HL-60/S4 treated with phorbol 12-myristate 13-acetate at 8.2 ng/mL for 4 days and 3 days (cell line): Measurements from ENCODE around the gene TBL1XR1.

ENCODE experiments used
- in situ Hi-C: fragments of 300-500 bp; cut with MboI; formaldehyde crosslinking; loops from 2 replicates; pipeline ENCODE4 v1.15.0; 2022; ENCODE audit warnings: low sequenced_read_pairs

The TBL1XR1 gene

DNA sequence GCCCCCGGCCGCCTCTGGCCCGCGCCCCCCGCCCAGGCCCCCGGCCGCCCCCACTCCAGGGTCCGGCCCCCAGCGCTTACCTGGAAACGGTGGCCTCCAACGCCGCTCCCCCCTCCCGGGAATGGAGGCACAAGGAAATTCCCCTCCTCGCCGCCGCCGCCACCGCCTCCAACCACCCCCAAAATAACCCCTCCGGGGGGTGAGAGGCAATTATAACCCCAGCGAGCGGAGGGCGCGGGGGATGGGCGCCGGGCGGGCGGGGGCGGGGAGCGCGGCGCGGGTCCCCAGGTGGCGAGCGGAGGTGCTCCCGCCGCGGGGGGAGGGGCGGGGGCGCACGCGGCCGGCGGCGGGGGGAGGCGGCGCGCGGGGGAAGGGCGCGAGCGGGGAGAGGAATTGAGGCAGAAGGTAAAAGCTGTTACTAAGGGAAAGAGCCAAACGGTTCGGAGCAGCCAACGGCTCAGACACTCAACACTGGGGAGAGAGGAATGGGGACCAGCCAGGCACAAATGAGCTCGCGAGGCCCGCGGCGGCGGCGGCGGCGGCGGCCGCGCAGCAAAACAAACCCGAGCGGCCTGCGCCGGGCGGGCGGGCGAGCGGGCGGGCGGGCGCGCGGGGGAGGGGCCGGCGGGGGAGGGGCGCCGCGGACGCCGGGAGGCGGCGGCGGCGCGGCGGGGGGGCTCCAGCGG is at the start of gene TBL1XR1:
TBL1XR1 (minus strand) TSS at position 442 of the 686 bp plus-strand sequence. CDS start 132,505 bp downstream, outside the sequence.
- in situ Hi-C loops: no loop called here

DNA sequence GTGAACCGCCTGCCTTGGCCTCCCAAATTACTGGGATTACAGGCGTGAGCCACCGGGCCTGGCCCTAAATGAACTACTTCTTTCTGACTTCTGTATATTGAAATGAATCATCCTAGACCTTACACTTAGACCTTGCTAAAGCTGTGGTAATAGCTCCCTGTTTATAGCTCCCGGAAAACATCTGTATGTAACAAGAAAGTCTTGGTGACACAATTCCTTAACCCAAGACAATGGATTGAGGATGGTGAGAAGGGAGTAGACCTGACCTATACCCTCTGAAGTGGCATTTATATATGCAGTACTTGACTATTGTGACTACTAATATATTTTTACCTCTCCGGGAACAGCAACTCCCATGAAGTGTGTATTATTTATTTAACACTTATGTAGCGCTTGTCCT is 48.0 kb upstream of the TBL1XR1 start:
- in situ Hi-C loops: no loop called here

DNA sequence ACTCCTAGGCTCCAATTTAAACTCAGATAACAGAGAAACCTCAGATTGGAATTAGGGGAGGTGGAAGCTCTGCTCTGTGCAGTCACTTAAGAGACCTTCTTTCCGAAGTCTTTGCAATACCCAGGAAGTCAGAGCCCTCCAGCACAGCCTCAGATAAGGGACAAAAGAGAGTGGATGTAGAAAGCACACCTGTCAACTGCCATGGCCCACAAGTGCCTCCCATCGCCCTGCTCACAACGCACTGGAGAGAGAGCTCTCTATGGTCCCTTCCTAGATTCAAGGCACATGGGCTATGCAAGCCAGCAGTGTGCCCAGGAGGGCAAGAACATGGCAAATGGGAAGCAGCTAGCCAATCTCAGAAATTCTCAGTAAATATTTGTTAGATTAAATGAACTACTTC is 47.3 kb upstream of the TBL1XR1 start:
- in situ Hi-C loops: no loop called here

- in situ Hi-C loops: no loop called here
These were observed 41.5 kb upstream of the TBL1XR1 start for GRCh38 chr3:177238686-177239216.

DNA sequence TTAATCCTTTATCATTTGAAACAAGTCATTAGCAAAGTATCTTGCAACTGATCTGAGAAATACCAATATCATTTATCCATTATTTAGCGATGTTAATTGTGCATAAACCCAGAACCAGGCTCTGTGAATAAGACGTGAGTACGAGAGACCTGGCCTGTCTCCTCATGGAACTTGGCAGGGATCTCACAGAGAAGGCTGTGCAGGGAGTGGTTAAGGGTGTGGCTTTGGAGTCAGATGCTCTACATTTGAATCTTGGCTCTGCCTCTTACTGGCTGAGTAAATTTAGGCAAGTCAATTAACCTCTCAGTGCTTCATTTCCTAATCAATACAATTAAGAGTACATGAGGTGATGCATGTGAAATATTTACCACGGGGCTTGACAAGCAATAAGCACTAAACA is 39.9 kb upstream of the TBL1XR1 start:
- in situ Hi-C loops: no loop called here

- in situ Hi-C loops: no loop called here
These were observed 39.4 kb upstream of the TBL1XR1 start for GRCh38 chr3:177236704-177237103.

- in situ Hi-C loops: no loop called here
These were observed 36.8 kb upstream of the TBL1XR1 start for GRCh38 chr3:177234121-177234520.

GRCh38 chr3:177231242-177231641 is 34.0 kb upstream of the TBL1XR1 start:
- in situ Hi-C loops: no loop called here

- in situ Hi-C loops: no loop called here
These were observed 33.4 kb upstream of the TBL1XR1 start for GRCh38 chr3:177230641-177231040.

DNA sequence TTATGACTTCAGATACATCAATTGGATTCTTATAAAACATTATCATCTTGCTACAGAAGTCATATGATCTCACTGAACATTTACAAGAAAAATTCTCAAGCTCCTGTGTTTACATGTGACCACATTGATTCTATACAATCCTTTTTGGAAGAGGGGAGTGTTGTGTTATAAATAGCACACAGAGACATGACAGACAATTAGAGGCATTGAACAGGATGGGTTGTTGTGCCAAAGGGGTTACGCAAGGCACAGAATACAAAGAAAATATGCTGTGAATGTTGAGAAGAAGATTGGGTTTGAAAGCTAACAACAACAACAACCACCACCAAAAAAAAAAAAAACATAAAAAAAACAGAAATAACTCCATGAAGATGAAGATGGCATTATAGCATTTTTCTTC is 32.5 kb upstream of the TBL1XR1 start:
- in situ Hi-C loops: no loop called here

DNA sequence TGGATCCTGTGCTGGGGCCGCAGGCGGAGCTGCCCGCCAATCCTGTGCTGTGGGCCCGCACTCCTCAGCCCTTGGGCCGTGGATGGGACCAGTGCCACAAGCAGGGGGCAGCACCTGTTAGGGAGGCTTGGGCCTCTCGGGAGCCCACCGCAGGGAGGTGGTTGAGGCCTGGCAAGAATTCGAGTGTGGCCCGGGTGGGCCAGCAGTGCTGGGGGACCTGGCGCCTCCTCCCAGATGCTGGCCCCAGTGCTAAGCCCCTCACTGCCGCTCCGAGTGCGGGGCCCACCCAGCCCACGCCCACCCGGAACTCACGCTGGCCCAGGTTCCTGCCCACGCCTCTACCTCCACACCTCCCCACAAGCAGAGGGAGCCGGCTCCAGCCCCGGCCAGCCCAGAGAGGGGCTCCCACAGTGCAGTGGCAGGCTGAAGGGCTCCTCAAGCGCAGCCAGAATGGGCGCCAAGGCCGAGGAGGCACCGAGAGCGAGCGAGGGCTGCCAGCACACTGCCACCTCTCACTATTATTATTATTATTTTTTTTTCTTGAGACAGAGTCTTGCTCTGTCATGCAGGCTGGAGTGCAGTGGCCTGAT is 31.4 kb upstream of the TBL1XR1 start:
- in situ Hi-C loops: no loop called here

DNA sequence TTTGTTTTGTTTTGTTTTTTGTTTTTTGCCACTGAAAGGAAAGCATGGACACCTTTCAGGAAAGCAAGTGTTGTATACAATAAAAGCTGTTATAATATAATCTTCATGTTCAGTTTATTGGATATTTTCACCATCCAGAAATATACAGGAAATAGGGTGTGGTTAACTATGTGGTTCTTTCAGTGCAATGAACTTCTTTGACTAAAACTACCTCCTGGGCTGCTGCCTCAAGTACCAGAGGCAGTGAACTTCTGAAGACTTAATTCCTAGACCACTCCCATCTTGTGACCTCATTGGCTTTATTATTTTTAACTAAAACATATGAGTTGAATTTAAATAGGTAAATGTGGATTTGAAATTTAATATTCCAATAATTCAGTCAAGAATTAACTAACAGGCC is 27.1 kb upstream of the TBL1XR1 start:
- in situ Hi-C loops: no loop called here

DNA sequence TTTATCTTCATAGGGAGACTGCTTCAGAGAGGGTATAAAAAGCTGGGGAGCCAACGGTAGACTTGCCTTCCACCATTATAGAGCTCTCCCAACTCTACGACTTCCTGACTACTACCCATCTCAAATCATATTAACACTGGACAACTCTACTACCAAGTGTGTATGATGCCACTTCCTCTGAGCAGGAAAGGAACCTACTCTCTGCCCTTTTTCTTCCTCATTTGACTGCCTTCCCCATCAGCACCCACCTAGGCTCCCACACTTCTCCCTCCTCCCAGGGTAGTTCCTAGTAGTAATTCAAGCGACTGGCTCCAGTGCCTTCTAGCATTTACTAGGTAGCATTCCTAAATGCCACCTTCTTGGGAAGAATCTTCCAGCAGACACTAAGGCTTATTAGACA is 24.5 kb upstream of the TBL1XR1 start:
- in situ Hi-C loops: no loop called here

- in situ Hi-C loops: no loop called here
These were observed 23.1 kb upstream of the TBL1XR1 start for GRCh38 chr3:177220136-177220974.

DNA sequence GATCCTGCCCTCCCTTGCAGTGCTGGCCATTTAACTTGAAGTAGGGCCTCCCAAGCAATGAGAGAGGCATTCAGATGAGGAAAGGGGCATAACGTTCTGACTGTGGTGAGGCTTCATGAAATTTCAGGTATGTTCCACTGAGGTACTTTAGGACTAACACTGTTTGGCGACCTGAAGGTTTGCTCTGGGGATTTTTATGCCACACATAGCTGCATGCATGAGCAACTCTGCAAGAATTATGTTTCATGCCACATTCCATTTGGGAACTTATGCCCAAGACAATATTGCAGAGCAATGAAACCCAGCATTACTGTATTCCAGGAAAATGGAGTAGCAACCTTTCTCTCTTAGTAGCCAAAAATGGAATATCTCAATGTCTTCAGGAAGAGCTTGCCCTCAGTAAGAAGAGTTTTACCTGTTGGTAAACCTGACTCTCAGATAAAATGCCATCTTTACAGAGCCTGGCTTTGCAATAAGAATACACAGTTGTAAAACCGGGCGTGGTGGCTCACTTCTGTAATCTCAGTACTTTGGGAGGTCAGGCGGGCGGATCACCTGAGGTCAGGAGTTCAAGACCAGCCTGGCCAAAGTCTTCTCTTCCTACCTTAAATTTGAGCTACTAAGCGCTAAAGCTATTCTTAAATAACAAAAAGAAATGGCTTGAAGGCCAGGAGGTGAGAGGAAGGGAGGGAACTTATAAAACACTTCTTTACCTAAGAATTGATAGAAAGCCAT is 16.7 kb upstream of the TBL1XR1 start:
- in situ Hi-C loops: no loop called here

DNA sequence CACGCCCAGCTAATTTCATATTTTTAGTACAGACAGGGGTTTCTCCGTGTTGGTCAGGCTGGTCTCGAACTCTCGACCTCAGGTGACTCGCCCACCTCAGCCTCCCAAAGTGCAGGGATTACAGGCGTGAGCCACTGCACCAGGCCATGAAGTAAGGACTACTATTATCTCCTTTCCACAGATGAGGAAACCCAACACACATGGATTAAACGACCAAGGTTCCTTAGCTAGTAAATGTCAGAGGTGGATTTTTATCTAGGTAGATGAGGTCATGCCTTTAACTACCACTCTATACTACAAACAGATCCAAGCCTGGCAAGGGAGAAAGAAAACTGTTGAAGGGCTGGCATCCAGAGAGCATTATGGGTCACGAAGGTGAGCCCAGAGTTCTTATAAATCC is 15.5 kb upstream of the TBL1XR1 start:
- in situ Hi-C loops: no loop called here

DNA sequence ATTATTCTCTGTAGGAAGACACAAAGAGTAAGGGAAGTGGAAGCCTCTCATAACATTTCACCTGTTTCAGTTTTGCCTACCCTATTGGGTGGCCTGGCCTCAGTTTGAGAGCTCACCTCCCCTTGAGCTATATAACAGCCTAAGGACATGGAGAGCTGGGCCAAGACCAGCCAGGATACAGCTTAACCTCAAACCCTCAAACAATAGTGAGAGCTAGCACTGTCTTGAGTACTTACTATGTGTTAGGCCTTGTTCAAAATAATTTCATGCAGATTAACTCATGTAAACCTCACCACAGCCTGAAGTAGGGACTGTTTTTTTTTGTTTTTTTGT is 15.0 kb upstream of the TBL1XR1 start:
- in situ Hi-C loops: no loop called here

DNA sequence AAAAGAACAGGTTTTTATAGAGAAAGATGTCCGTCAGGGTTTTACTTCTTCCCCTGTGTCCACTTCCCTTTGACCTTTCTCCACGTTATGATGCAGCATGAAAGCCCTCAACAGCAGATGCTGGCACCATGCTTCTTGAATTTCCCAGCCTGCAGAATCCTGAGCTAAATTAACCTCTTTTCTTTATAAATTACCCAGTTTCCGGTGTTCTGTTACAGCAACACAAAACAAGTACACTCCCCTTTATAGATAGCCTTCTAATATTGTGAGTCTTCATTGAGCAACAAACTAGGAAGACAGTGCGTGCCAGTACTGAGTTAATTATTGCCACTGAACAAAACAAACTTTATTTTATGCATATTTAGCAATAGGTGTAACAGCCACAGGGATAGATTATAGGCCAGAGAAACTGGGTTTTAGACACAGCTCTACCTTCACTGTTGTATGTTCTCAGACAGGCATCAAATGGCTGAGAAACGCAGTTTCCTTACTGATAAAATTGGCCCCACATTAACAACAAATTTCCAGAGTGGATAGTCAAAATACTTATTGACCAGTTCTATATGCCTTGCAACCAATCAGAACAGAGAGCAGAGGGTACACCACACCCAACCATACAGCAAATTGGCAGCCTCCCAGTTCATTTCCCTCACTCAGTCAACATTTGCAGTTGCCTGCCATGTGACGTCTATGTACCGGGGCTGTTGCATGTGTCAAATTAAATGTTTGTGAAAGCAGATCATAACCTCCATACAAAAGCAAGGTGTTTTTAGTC is 14.4 kb upstream of the TBL1XR1 start:
- in situ Hi-C loops: no loop called here

DNA sequence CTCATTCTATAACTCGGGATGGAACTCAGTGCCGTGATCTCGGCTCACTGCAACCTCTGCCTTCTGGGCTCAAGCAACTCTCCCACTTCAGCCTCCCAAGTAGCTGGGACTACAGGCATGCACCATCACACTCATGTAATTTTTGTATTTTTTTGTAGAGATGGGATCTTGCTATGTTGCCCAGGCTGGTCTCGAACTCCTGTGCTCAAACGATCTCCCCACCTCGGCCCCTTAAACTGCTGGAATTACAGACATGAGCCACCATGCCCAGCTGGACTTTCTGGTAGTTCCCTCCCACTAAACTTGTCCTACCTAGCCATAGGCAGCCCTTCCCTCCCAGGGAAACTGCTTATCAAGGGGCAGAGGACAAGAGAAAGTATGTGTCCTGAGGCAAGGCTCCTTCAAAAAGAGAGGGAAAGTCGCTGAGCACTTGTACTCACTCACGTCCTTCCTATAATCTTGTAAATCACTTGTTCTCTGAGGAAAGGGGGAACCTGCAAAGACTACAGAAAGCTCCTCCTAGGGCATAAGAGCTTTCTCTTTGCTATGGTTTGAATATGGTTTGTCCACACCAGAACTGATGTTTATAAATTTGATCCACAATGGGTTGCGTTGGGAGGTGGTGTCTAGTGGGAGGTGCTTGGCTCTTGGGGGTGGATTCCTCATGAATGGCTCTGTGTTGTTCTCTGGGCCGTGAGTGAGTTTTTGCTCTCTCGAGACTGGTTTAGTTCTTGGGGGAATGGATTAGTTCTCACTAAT is 13.6 kb upstream of the TBL1XR1 start:
- in situ Hi-C loops: no loop called here

DNA sequence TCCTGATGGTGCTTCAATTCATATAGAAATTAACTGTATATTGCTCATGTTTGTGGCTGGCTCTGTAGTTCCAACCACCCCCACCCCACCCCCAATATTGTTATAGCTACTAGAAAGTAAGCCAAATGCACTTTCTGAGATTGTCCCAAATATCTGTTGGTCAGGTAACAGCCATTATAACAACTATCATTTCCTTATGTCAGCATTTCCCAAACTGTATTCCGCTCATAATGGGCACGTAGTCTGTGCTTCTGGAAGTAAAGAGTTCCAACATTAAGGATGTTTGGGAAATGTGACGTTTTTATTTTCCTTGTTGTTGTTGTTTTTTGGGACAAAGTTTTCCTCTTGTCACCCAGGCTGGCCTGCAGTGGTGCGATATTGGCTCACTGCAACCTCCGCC is 12.2 kb upstream of the TBL1XR1 start:
- in situ Hi-C loops: no loop called here
